HEK293 (cell line): ENCODE results near the gene AP1S2.

Experiments
- CTCF ChIA-PET: fragments of 350-600 bp; formaldehyde crosslinking; extraction: SDS; loops from one replicate; lab custom pipeline; 2021; ENCODE audit warnings: antibody characterized with exemption; lab: Yijun Ruan, JAX
- POLR2A ChIA-PET: fragments of 300-600 bp; formaldehyde crosslinking; extraction: SDS; loops from one replicate; lab custom pipeline; 2020; ENCODE audit warnings: antibody characterized with exemption, inconsistent platforms; lab: Yijun Ruan, JAX
- H3K27ac ChIP-seq: fragments of 200-500 bp; sonication (Bioruptor generic); 2 replicates; pipeline ENCODE4 v1.5.1; 2014; ENCODE audit warnings: low read depth, low read length, control low read depth, inconsistent platforms; ENCODE audit errors: extremely low read depth
- H3K36me3 ChIP-seq, 2 experiments: fragments of 200-500 bp in 1 of 2; sonication (Bioruptor generic) in 1 of 2; 1 replicate in 1 of 2; 2 replicates in 1 of 2; pipeline ENCODE4 v1.5.1; 2014 to 2017; ENCODE audit warnings: inconsistent platforms in 2 of 2, low read length in 2 of 2; ENCODE audit not compliant: control insufficient read depth in 2 of 2, insufficient read depth in 1 of 2
- H3K4me1 ChIP-seq: fragments of 200-500 bp; sonication (Bioruptor generic); 2 replicates; pipeline ENCODE4 v1.5.1; 2014; ENCODE audit warnings: mild to moderate bottlenecking, low read length, inconsistent platforms; ENCODE audit not compliant: control insufficient read depth, insufficient read depth
- H3K4me3 ChIP-seq: 2 replicates; pipeline ENCODE4 v1.5.1; 2011; ENCODE audit warnings: low read depth, mild to moderate bottlenecking, control low read depth, low read length, moderate library complexity
- H3K9me3 ChIP-seq: fragments of 200-500 bp; sonication (Bioruptor generic); 2 replicates; pipeline ENCODE4 v1.5.1; 2014; ENCODE audit warnings: low read depth, low read length, inconsistent platforms; ENCODE audit not compliant: control insufficient read depth, insufficient read depth
- GLI2 ChIP-seq: fragments of 450-650 bp; formaldehyde crosslinking; IDR thresholded peaks from 2 replicates; pipeline ENCODE4; 2017; ENCODE audit warnings: missing biosample characterization, missing genetic modification characterization, low read depth, borderline replicate concordance
- KLF10 ChIP-seq: fragments of 450-650 bp; IDR thresholded peaks from 2 replicates; pipeline ENCODE4 v1.5.1; 2018; ENCODE audit warnings: missing biosample characterization, mild to moderate bottlenecking, missing genetic modification characterization
- SALL2 ChIP-seq: fragments of 450-650 bp; formaldehyde crosslinking; IDR thresholded peaks from 2 replicates; pipeline ENCODE4 v1.5.0; 2017; ENCODE audit warnings: missing biosample characterization, mild to moderate bottlenecking, missing genetic modification characterization, borderline replicate concordance
- TCF7L2 ChIP-seq: IDR thresholded peaks from 2 replicates; pipeline ENCODE4 v1.6.1; 2011; ENCODE audit warnings: low read depth, mild to moderate bottlenecking, inconsistent platforms, low read length, moderate library complexity, borderline replicate concordance
- ZNF121 ChIP-seq: fragments of 450-650 bp; formaldehyde crosslinking; IDR thresholded peaks from 2 replicates; pipeline ENCODE4 v1.5.1; 2016; ENCODE audit warnings: missing biosample characterization, missing genetic modification characterization
- ZNF223 ChIP-seq: fragments of 450-650 bp; formaldehyde crosslinking; IDR thresholded peaks from 2 replicates; pipeline ENCODE4 v1.5.1; 2016; ENCODE audit warnings: missing biosample characterization, missing genetic modification characterization
- ZNF266 ChIP-seq: fragments of 450-650 bp; formaldehyde crosslinking; IDR thresholded peaks from 2 replicates; pipeline ENCODE4 v1.5.1; 2016; ENCODE audit warnings: missing biosample characterization, missing genetic modification characterization, low read depth
- ZNF341 ChIP-seq: fragments of 450-650 bp; formaldehyde crosslinking; IDR thresholded peaks from 2 replicates; pipeline ENCODE4; 2016; ENCODE audit warnings: low read depth, missing biosample characterization, missing genetic modification characterization
- ZNF747 ChIP-seq: fragments of 450-650 bp; formaldehyde crosslinking; IDR thresholded peaks from 2 replicates; pipeline ENCODE4 v1.5.1; 2016; ENCODE audit warnings: missing biosample characterization, missing genetic modification characterization
- ZNF76 ChIP-seq: fragments of 450-650 bp; formaldehyde crosslinking; IDR thresholded peaks from 2 replicates; pipeline ENCODE4; 2016; ENCODE audit warnings: low read depth, missing biosample characterization, missing genetic modification characterization, borderline replicate concordance
- ZNF791 ChIP-seq: fragments of 450-650 bp; formaldehyde crosslinking; IDR thresholded peaks from 2 replicates; pipeline ENCODE4 v1.5.1; 2016; ENCODE audit warnings: missing biosample characterization, missing genetic modification characterization
- ZNF843 ChIP-seq: fragments of 450-650 bp; formaldehyde crosslinking; IDR thresholded peaks from 2 replicates; pipeline ENCODE4 v1.5.1; 2016; ENCODE audit warnings: missing biosample characterization, missing genetic modification characterization
- ZSCAN30 ChIP-seq: fragments of 450-650 bp; IDR thresholded peaks from 2 replicates; pipeline ENCODE4 v1.5.1; 2018; ENCODE audit warnings: missing biosample characterization, mild to moderate bottlenecking, missing genetic modification characterization, moderate library complexity
- ZSCAN5A ChIP-seq: fragments of 450-650 bp; formaldehyde crosslinking; IDR thresholded peaks from 2 replicates; pipeline ENCODE4 v1.5.1; 2016; ENCODE audit warnings: missing biosample characterization, missing genetic modification characterization
- TF ChIP-seq, protein P1 (sequence below): fragments of 450-650 bp; formaldehyde crosslinking; IDR thresholded peaks from 2 replicates; pipeline ENCODE4; 2016; ENCODE audit warnings: missing biosample characterization, missing genetic modification characterization
- TF ChIP-seq, protein P2 (sequence below): fragments of 450-650 bp; formaldehyde crosslinking; IDR thresholded peaks from 2 replicates; pipeline ENCODE4 v1.5.1; 2016; ENCODE audit warnings: missing biosample characterization, missing genetic modification characterization, low read depth
- TF ChIP-seq, protein P3 (sequence below): fragments of 450-650 bp; formaldehyde crosslinking; IDR thresholded peaks from 2 replicates; pipeline ENCODE4 v1.5.1; 2016; ENCODE audit warnings: missing biosample characterization, missing genetic modification characterization
- TF ChIP-seq, protein P4 (sequence below): fragments of 450-650 bp; formaldehyde crosslinking; IDR thresholded peaks from 2 replicates; pipeline ENCODE4 v1.5.1; 2016; ENCODE audit warnings: missing biosample characterization, missing genetic modification characterization, borderline replicate concordance

The AP1S2 gene

DNA sequence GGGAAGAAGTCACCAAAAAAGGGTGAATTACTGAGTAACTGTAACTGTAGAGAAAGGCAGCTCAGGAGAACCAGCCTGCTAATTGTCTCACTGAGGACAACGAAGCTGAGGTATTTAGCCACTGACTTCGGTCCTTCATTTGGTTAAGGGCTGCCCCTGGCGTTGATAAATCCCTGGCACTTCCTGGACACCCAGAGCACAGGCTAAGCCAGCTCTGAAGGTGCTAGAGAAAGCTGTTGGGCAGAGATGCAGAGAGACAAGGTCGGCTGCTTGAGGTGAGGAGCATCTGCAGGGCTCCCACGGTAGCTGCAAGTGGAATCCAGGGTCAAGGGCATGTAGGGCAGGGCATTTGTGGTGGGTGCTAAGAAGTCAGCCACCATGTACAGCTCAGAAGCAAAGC, 33.4 kb upstream of the AP1S2 start:
- POLR2A ChIA-PET: no interaction called here
- Histone ChIP-seq H3K4me1 (no peaks in the 10 kb centered on the region), H3K9me3 (no peaks in the 10 kb centered on the region; the same call in 1 of the 2 replicates), H3K4me3 (no peak overlapping the region), H3K36me3 (no peaks in the 10 kb centered on the region), H3K27ac (no peak overlapping the region)
- CTCF ChIA-PET: no interaction called here
- TF ChIP-seq ZNF341 (no peak), KLF10 (tag by site-specific recombination) (no peak), ZNF76 (tag by site-specific recombination) (no peak), ZNF747 (no peak), ZNF843 (tag by site-specific recombination) (no peak), ZNF266 (tag by site-specific recombination) (no peak)

GRCh38 chrX:15883540-15883863, 28.9 kb upstream of the AP1S2 start:
- TF ChIP-seq, protein P1, sequence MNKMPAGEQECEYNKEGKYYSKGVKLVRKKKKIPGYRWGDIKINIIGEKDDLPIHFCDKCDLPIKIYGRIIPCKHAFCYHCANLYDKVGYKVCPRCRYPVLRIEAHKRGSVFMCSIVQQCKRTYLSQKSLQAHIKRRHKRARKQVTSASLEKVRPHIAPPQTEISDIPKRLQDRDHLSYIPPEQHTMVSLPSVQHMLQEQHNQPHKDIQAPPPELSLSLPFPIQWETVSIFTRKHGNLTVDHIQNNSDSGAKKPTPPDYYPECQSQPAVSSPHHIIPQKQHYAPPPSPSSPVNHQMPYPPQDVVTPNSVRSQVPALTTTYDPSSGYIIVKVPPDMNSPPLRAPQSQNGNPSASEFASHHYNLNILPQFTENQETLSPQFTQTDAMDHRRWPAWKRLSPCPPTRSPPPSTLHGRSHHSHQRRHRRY (tag by site-specific recombination): no peak
- TF ChIP-seq ZSCAN5A (no peak), GLI2 (tag by site-specific recombination) (no peak), ZNF121 (tag by site-specific recombination) (no peak), ZNF791 (tag by site-specific recombination) (no peak), ZNF223 (tag by site-specific recombination) (no peak), SALL2 (tag by site-specific recombination) (no peak), TCF7L2 (no peak), ZSCAN30 (tag by site-specific recombination) (no peak)
- TF ChIP-seq, protein P2, sequence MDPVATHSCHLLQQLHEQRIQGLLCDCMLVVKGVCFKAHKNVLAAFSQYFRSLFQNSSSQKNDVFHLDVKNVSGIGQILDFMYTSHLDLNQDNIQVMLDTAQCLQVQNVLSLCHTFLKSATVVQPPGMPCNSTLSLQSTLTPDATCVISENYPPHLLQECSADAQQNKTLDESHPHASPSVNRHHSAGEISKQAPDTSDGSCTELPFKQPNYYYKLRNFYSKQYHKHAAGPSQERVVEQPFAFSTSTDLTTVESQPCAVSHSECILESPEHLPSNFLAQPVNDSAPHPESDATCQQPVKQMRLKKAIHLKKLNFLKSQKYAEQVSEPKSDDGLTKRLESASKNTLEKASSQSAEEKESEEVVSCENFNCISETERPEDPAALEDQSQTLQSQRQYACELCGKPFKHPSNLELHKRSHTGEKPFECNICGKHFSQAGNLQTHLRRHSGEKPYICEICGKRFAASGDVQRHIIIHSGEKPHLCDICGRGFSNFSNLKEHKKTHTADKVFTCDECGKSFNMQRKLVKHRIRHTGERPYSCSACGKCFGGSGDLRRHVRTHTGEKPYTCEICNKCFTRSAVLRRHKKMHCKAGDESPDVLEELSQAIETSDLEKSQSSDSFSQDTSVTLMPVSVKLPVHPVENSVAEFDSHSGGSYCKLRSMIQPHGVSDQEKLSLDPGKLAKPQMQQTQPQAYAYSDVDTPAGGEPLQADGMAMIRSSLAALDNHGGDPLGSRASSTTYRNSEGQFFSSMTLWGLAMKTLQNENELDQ (tag by site-specific recombination): no peak
- TF ChIP-seq, protein P3, sequence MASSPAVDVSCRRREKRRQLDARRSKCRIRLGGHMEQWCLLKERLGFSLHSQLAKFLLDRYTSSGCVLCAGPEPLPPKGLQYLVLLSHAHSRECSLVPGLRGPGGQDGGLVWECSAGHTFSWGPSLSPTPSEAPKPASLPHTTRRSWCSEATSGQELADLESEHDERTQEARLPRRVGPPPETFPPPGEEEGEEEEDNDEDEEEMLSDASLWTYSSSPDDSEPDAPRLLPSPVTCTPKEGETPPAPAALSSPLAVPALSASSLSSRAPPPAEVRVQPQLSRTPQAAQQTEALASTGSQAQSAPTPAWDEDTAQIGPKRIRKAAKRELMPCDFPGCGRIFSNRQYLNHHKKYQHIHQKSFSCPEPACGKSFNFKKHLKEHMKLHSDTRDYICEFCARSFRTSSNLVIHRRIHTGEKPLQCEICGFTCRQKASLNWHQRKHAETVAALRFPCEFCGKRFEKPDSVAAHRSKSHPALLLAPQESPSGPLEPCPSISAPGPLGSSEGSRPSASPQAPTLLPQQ: no peak
- TF ChIP-seq, protein P4, sequence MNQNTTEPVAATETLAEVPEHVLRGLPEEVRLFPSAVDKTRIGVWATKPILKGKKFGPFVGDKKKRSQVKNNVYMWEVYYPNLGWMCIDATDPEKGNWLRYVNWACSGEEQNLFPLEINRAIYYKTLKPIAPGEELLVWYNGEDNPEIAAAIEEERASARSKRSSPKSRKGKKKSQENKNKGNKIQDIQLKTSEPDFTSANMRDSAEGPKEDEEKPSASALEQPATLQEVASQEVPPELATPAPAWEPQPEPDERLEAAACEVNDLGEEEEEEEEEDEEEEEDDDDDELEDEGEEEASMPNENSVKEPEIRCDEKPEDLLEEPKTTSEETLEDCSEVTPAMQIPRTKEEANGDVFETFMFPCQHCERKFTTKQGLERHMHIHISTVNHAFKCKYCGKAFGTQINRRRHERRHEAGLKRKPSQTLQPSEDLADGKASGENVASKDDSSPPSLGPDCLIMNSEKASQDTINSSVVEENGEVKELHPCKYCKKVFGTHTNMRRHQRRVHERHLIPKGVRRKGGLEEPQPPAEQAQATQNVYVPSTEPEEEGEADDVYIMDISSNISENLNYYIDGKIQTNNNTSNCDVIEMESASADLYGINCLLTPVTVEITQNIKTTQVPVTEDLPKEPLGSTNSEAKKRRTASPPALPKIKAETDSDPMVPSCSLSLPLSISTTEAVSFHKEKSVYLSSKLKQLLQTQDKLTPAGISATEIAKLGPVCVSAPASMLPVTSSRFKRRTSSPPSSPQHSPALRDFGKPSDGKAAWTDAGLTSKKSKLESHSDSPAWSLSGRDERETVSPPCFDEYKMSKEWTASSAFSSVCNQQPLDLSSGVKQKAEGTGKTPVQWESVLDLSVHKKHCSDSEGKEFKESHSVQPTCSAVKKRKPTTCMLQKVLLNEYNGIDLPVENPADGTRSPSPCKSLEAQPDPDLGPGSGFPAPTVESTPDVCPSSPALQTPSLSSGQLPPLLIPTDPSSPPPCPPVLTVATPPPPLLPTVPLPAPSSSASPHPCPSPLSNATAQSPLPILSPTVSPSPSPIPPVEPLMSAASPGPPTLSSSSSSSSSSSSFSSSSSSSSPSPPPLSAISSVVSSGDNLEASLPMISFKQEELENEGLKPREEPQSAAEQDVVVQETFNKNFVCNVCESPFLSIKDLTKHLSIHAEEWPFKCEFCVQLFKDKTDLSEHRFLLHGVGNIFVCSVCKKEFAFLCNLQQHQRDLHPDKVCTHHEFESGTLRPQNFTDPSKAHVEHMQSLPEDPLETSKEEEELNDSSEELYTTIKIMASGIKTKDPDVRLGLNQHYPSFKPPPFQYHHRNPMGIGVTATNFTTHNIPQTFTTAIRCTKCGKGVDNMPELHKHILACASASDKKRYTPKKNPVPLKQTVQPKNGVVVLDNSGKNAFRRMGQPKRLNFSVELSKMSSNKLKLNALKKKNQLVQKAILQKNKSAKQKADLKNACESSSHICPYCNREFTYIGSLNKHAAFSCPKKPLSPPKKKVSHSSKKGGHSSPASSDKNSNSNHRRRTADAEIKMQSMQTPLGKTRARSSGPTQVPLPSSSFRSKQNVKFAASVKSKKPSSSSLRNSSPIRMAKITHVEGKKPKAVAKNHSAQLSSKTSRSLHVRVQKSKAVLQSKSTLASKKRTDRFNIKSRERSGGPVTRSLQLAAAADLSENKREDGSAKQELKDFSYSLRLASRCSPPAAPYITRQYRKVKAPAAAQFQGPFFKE (tag by site-specific recombination): no peak
- Histone ChIP-seq H3K4me3 (no peak overlapping the region), H3K27ac (no peak overlapping the region), H3K9me3 (no peaks in the 10 kb centered on the region; the same call in 1 of the 2 replicates), H3K4me1 (no peaks in the 10 kb centered on the region), H3K36me3 (no peaks in the 10 kb centered on the region)
- POLR2A ChIA-PET: no interaction called here
- CTCF ChIA-PET: no interaction called here
